Mesothelial cell of epicardium (in vitro differentiated cells): ENCODE results near the gene MIER3. TPM values are rescaled to one million over a fixed set of nuclear protein-coding genes. Genes with fewer than 3 reads are reported as not detected.

Experiments
- DNase-seq, 2 experiments: peaks; one replicate each; pipeline ENCODE4 v3.0.0; 2021; ENCODE audit warnings: low spot score in 2 of 2; ENCODE audit not compliant: unreplicated experiment in 2 of 2
- H3K27ac Mint-ChIP-seq: 2 replicates; pipeline ENCODE4 v1.8.0; 2021; ENCODE audit warnings: mixed read lengths
- H3K27me3 Mint-ChIP-seq: 2 replicates; pipeline ENCODE4 v1.8.0; 2021; ENCODE audit warnings: low read depth, mixed read lengths
- H3K36me3 Mint-ChIP-seq: 2 replicates; pipeline ENCODE4 v1.8.0; 2021; ENCODE audit warnings: mixed read lengths
- H3K4me1 Mint-ChIP-seq: 2 replicates; pipeline ENCODE4 v1.8.0; 2021; ENCODE audit warnings: mixed read lengths
- H3K4me3 Mint-ChIP-seq: 2 replicates; pipeline ENCODE4 v1.8.0; 2021; ENCODE audit warnings: mild to moderate bottlenecking, moderate library complexity, mixed read lengths
- H3K9me3 Mint-ChIP-seq: 2 replicates; pipeline ENCODE4 v1.8.0; 2021; ENCODE audit warnings: mixed read lengths
- CTCF ChIP-seq: fragments of 200-600 bp; sonication (generic); IDR thresholded peaks from one replicate; pipeline ENCODE4 v1.5.0; 2021; ENCODE audit warnings: antibody characterized with exemption; ENCODE audit not compliant: unreplicated experiment
- total RNA-seq: library from RNA; stranded (reverse); gene quantifications from 3 replicates; pipeline ENCODE4 v1.2.1, GENCODE V29; 2021

Gene MIER3
- total RNA-seq, 1 donor from 2014 or later, result 40.8 TPM

GRCh38 chr5:56871777-56872176 is 80.1 kb downstream of the MIER3 start:
- DNase-seq, result no peak
- H3K4me1 Mint-ChIP-seq, result no peaks in the 10 kb centered on the region
- no peak overlapping the region for H3K27ac Mint-ChIP-seq
- H3K4me3 Mint-ChIP-seq, result no peak overlapping the region
- peaks cover 46% of the 10 kb centered on the region for H3K36me3 Mint-ChIP-seq
- no peaks in the 10 kb centered on the region for H3K27me3 Mint-ChIP-seq
- TF ChIP-seq CTCF, result no peak
- no peaks in the 10 kb centered on the region for H3K9me3 Mint-ChIP-seq

Other genes with a start within 250 kb of the MIER3 start
- gene MAP3K1, start 136.6 kb downstream of the MIER3 start, total RNA-seq, result 52.2 to 55.7 TPM (median 54.8 TPM) in 3 replicates
- gene SETD9, start 42.5 kb downstream of the MIER3 start, total RNA-seq, result 13.1 to 15.6 TPM (median 15.2 TPM) in 3 replicates
- 125 to 134 TPM (median 129 TPM) in 3 replicates for gene GPBP1, start 221.9 kb upstream of the MIER3 start, total RNA-seq